PFSK-1 (cell line): Measurements from ENCODE around the gene MTRF1L.

Experiments
- POLR2AphosphoS5 ChIP-seq: IDR thresholded peaks from 2 replicates; pipeline ENCODE4 v1.6.1; 2012; ENCODE audit warnings: low read depth, mild to moderate bottlenecking, control low read depth, low read length, moderate library complexity
- REST ChIP-seq, 2 experiments: IDR thresholded peaks; 2 replicates each; pipeline versions ENCODE4 v1.6.1 to v1.8.0; 2011 to 2012; ENCODE audit warnings: low read depth in 2 of 2, low read length in 2 of 2, control low read depth in 1 of 2, inconsistent platforms in 1 of 2, mild to moderate bottlenecking in 1 of 2, moderate library complexity in 1 of 2; ENCODE audit not compliant: insufficient read depth in 1 of 2
- TAF1 ChIP-seq: IDR thresholded peaks from 2 replicates; pipeline ENCODE4 v1.6.1; 2012; ENCODE audit warnings: low read length, control low read depth, borderline replicate concordance; ENCODE audit not compliant: insufficient read depth

- no peak for TF ChIP-seq POLR2AphosphoS5
- TF ChIP-seq TAF1, result no peak
- TF ChIP-seq REST (IDR thresholded peaks at IDR 0.05; ENCODE audit: insufficient read depth in 1 of 2, low read depth in 2 of 2, low read length in 2 of 2), result no peak
Observed at GRCh38 chr6:152986978-152987377, 15.5 kb downstream of the MTRF1L start.
